Fibroblast of peridontal ligament (primary cell): ENCODE results near the gene CELF3.
"Not testable (repeated sequence)": the region's sequence is repeated elsewhere in the genome, so short reads cannot be mapped to it uniquely, and the experiment has no call there.

ENCODE experiments used
- DNase-seq: peaks from one replicate; pipeline ENCODE4 v3.0.0-alpha.2; 2010; ENCODE audit errors: extremely low read depth

CELF3 gene

GRCh38 chr1:151703813-151704212, 12.8 kb downstream of the CELF3 start:
- no peak for DNase-seq

- no peak for DNase-seq
Observed at GRCh38 chr1:151702936-151703335, 13.7 kb downstream of the CELF3 start.

GRCh38 chr1:151701515-151701914, 15.1 kb downstream of the CELF3 start:
- DNase-seq, result no peak

- peak; percentile 67 for DNase-seq
Observed at GRCh38 chr1:151693057-151693651, 23.4 kb downstream of the CELF3 start.

GRCh38 chr1:151692226-151692625, 24.4 kb downstream of the CELF3 start:
- DNase-seq, result no peak

GRCh38 chr1:151689494-151689893, 27.1 kb downstream of the CELF3 start:
- DNase-seq, result no peak

- DNase-seq, result no peak
Observed at GRCh38 chr1:151686561-151686960, 30.0 kb downstream of the CELF3 start.

GRCh38 chr1:151684128-151684527, 32.5 kb downstream of the CELF3 start:
- DNase-seq, result no peak

- DNase-seq, result not testable (repeated sequence)
Observed at GRCh38 chr1:151682901-151683300, 33.7 kb downstream of the CELF3 start.

- no peak for DNase-seq
Observed at GRCh38 chr1:151681923-151682322, 34.7 kb downstream of the CELF3 start.

GRCh38 chr1:151680826-151681225, 35.8 kb downstream of the CELF3 start:
- DNase-seq, result peak; percentile 10

- DNase-seq, result no peak
Observed at GRCh38 chr1:151680391-151680790, 36.2 kb downstream of the CELF3 start.

GRCh38 chr1:151673407-151673806, 43.2 kb downstream of the CELF3 start:
- no peak for DNase-seq

GRCh38 chr1:151670036-151670675, 46.4 kb downstream of the CELF3 start:
- DNase-seq, result not testable (repeated sequence)

GRCh38 chr1:151668090-151668489, 48.5 kb downstream of the CELF3 start:
- no peak for DNase-seq

- no peak for DNase-seq
Observed at GRCh38 chr1:151661751-151662150, 54.9 kb downstream of the CELF3 start.

GRCh38 chr1:151655371-151655770, 61.2 kb downstream of the CELF3 start:
- peak; percentile 60 for DNase-seq

GRCh38 chr1:151653397-151653796, 63.2 kb downstream of the CELF3 start:
- DNase-seq, result peak; percentile 35
